ENCODE data around the gene IDH3A.

Gene IDH3A

DNA sequence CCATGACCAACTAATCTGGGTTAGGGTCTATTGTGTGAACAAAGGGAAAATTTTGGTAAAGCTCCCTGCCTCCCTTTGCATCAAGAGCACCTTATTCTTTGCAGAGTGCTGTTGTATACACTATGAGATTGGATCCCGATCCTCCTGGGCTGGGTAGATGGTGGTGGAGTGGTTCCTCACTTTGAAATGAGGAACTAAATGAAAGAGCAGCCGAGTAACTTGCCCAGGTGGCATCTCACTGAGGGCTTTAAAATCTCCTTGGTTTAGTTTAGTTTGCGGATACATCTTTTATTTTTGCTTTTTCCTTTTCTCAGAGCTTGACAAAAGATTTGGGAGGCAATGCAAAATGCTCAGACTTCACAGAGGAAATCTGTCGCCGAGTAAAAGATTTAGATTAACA lies 19.4 kb downstream of the IDH3A start:
- no peak for DNase-seq (ENCODE audit: low read depth)

DNA sequence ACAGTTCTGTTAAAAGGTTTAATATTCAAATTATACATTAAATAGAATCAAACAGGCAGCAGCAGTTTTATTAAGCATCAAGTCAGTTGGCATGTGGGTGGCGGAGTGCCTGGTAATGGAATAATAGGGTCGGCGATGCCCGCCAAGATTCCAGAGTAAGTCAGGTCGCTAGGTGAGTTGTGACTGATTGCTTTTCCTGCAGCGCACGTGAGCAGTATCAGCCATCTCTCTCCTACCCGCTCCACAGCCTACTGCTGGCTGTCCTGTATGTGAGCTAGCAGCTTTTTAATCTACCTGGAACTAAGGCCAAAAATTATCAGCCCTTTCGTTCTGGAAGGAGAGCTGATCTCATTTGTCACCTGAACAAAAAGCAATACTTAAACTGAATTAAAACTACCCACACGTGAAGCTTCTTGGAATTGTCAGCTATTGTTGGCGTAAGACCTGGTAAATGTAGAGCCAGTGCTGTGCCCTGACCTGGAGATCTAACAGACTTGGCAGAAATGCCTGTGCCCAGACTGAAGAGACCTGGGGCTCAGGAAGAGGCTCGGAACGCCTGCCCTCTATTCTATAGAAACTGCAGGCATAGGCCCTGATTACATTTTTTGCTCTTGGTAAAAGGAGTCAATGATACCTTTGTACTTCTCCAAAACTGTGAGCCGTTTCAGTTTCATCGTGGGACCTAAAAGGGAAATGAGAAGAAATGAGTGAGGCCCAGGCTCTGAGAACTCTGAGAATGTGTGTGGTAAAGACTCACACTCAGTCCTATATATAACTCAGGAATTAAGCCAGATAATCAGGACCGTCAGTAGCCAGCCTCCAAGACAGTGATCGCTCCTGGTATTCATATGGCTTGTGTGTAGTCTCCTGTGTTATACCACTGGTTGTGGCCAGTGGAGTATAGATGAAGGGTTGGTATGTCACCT lies 21.9 kb downstream of the IDH3A start:
- DNase-seq (ENCODE audit: low read depth), result no peak

GRCh38 chr15:78171864-78172472 lies 22.8 kb downstream of the IDH3A start:
- DNase-seq (ENCODE audit: low read depth), result no peak

GRCh38 chr15:78174401-78174800 lies 25.2 kb downstream of the IDH3A start:
- no peak for DNase-seq (ENCODE audit: low read depth)

- no peak for DNase-seq (ENCODE audit: low read depth)
Observed at GRCh38 chr15:78175330-78175729, 26.2 kb downstream of the IDH3A start.

DNA sequence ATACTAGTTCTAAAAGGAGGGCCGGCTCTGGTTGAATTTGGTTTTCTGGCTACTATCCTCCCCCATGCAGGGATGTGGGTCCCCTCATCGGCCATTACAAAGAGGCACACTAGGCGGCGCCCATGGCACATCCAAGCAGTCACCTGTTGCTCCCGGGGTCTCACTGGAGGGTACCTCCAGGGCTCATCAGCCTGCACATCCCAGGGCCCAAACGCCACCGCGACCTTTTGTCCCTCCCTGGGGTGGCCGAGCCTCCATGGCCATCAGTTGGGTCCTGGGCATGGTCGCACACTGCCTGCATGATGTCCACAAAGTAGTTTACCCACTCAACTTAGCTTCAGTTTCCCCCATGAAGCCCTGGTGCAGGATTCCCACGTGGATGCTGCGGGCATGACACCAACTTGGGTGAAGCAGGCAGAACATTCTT lies 28.3 kb downstream of the IDH3A start:
- DNase-seq (ENCODE audit: low read depth), result no peak

DNA sequence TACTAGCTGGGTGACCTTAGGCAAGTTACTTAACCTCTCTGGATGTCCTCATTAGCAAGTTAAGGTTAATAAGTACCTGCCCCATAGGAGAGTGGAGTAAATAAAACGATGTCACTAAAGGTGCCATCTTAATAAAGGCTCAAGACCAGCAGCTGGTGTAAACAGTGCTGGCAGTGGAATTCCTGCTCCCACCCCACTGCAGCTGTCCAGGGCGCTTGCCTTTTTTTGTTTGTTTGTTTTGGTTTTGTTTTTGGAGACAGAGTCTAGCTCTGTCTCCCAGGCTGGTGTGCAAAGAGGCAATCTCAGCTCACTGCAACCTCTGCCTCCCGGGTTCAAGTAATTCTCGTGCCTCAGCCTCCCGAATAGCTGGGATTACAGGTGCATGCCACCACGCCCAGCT lies 28.9 kb downstream of the IDH3A start:
- no peak for DNase-seq (ENCODE audit: low read depth)

GRCh38 chr15:78179286-78179840 lies 30.2 kb downstream of the IDH3A start:
- DNase-seq (ENCODE audit: low read depth), result no peak

- DNase-seq (ENCODE audit: low read depth), result no peak
Observed at GRCh38 chr15:78179906-78180305, 30.7 kb downstream of the IDH3A start.

- no peak for DNase-seq (ENCODE audit: low read depth)
Observed at GRCh38 chr15:78182336-78182700, 33.2 kb downstream of the IDH3A start.

GRCh38 chr15:78182821-78183220 lies 33.7 kb downstream of the IDH3A start:
- no peak for DNase-seq (ENCODE audit: low read depth)

DNA sequence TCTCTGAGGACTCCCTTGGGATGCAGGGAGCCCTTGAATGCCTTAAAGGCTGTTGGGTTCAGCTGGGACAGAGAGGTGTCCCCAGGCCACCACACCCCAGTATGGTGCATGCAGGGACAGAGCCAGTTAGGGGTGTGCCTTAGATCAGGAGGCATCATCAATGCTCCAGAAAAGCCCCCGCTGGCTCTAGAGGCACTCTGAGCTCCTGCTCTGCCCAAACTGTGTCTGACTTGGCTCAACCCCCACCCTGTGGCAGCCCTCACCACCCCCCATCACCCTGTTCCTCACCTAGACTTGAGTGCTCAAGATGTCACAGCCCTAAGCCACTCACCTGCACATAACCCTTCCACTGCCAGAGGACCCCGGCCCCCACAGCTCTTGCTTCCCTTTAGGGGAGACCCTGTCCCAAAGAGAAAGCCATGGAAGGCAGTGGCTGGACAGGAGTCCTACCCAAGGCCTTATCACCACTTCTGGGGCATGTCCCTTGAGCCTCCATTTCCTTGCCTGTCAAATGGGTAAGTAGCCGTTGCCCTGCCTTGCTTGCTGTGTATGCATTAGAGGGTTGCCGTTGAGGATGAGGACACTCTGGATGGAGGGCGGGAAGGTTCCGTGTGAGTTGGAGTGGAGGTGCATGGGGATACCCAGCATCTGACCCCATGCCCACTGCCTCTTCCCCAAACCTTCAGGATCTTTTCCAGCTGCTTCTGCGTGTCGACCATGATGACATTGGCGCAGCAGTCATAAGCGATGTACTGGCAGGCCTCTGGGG lies 43.8 kb downstream of the IDH3A start:
- no peak for DNase-seq (ENCODE audit: low read depth)

- no peak for DNase-seq (ENCODE audit: low read depth)
Observed at GRCh38 chr15:78193731-78194567, 44.8 kb downstream of the IDH3A start.

- DNase-seq (ENCODE audit: low read depth), result no peak
Observed at GRCh38 chr15:78194568-78194925, 45.4 kb downstream of the IDH3A start.

DNA sequence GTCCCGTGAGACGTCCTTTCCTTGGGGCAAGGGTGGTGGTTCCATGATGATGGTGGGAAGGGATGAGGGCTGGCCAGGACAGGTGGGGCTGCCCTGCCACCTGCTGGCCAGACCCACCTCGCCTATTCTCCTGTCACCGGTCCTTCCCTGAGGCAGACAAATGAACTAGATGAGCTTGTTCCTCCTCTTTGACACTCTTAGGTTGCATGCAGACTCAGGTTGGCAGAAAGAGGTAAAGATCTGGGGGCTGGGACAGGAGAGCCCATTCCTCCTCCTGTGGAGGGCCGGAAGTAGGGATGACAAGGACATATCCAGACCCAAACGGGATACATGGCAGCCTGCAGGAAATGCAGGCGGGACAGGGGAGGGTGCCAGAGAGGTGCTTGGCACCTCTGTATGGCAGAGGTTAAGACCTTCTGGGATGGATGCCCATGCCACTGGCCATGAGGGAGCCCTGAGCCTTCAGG lies 46.6 kb downstream of the IDH3A start:
- DNase-seq (ENCODE audit: low read depth), result no peak

- no peak for DNase-seq (ENCODE audit: low read depth)
Observed at GRCh38 chr15:78197632-78198031, 48.5 kb downstream of the IDH3A start.

GRCh38 chr15:78200276-78200930 lies 51.2 kb downstream of the IDH3A start:
- no peak for DNase-seq (ENCODE audit: low read depth)

DNA sequence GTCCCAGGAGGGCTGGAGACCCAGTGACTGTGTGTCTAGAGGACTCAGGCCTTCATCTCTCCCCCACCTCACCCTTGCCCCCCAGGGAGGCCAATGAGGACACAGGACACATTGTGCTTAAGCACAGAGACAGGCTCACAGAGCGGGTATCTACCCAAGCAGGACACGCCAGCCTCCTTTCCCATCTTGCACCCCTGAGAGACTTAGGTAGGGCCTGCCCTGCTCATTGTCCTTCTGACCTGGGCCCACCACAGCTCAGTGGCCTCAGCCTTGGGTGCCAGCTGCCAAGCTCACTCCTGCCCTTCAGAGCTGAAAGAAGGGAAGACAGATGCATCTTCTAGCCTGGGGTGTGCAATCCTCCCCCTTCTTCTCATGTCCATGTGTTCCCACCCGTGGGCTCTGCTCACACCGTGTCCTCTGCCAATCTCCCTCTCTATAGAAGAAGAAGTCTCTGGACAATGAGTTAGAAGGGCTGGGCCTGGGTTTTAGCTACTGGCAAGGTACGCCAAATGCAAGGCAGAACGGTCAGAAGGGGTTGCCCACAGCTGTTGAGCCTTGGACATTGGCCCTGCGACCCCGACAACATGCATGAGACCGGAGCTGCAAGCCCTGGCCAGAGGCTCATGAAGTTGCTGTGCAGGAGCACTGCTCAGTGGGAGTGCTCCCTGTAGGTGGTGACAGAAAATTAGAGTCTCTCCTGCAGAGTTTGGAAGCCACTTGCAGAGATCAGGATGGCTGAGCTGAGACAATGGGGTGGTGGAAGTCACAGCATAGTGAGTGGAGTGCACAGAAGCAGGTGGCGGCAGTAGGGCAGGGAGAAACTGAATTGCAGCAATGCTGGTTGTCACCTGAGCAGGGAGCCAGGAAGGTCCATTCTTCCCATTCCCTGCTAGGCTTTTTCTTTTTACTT lies 52.4 kb downstream of the IDH3A start:
- no peak for DNase-seq (ENCODE audit: low read depth)

DNA sequence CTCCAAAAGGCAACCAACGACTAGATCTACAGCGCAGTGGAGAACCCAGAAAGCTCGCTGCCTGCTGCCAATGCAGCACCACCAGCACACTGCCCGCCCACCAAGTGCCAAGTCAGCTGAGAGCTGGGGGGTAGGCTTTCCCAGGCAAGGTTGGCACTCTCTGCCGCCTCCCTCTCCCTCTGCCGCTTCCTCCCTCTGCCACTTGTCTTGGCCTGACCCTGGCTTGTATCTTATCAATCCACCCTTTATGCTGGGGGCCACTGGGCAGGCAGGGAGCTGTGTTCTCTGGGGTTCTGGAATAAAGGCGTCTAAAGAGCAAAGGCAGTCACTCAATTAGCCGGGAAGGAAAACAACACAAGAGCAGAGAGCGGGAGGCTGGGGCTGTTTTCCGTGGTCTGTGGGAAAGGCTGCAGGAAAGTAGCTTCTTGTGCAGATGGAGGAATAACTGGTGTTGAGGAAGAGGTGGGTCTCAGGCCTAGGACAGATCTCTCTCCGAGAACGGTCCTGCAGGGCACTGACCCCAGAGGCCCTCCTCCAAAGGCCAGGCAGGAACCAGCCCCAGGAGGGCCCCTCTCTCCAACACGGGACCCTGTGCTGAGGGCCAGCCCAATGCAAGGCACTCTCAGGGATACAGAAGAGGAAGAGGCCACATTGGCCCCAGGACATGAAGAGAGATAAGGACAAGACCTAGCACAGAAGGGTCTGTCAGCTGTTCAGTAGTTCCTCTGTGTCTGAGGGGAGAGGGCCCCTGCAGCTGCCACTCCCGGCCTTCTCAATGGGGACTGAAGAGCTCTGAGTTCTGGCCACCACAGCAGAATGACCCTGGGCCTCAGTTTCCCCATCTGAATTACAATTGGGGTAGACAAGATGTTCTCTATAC lies 54.4 kb downstream of the IDH3A start:
- DNase-seq (ENCODE audit: low read depth), result no peak

All from GM04504 (cell line).